HG02943 (cell line): ENCODE data around the gene KLF3.

Source experiments
- ATAC-seq: cut with Tn5 transposase; IDR thresholded peaks from one replicate; pipeline ENCODE4 v1.9.1; 2021; ENCODE audit warnings: mild to moderate bottlenecking, low read depth, moderate library complexity; ENCODE audit not compliant: unreplicated experiment

KLF3 gene

GRCh38 chr4:38672397-38673129 is 8.6 kb downstream of the KLF3 start:
- no peak for ATAC-seq

- ATAC-seq = no peak
These were observed 9.4 kb downstream of the KLF3 start for GRCh38 chr4:38673130-38673978.

GRCh38 chr4:38674258-38675144 is 10.5 kb downstream of the KLF3 start:
- no peak for ATAC-seq

- ATAC-seq = peak; percentile 67
These were observed 11.4 kb downstream of the KLF3 start for GRCh38 chr4:38675146-38676121.

GRCh38 chr4:38676986-38677385 is 13.0 kb downstream of the KLF3 start:
- ATAC-seq = no peak

GRCh38 chr4:38677441-38677840 is 13.4 kb downstream of the KLF3 start:
- ATAC-seq = no peak

GRCh38 chr4:38678078-38678477 is 14.1 kb downstream of the KLF3 start:
- ATAC-seq = no peak

- ATAC-seq = no peak
These were observed 15.9 kb downstream of the KLF3 start for GRCh38 chr4:38679921-38680320.

- ATAC-seq = no peak
These were observed 17.4 kb downstream of the KLF3 start for GRCh38 chr4:38681281-38681991.

- no peak for ATAC-seq
These were observed 18.3 kb downstream of the KLF3 start for GRCh38 chr4:38682336-38682735.

- ATAC-seq = no peak
These were observed 19.3 kb downstream of the KLF3 start for GRCh38 chr4:38683276-38683675.

GRCh38 chr4:38684271-38684670 is 20.3 kb downstream of the KLF3 start:
- no peak for ATAC-seq

GRCh38 chr4:38684951-38685844 is 21.2 kb downstream of the KLF3 start:
- ATAC-seq = no peak

GRCh38 chr4:38686682-38687081 is 22.7 kb downstream of the KLF3 start:
- no peak for ATAC-seq

- ATAC-seq = no peak
These were observed 23.6 kb downstream of the KLF3 start for GRCh38 chr4:38687571-38688011.

GRCh38 chr4:38688676-38689355 is 24.8 kb downstream of the KLF3 start:
- ATAC-seq = no peak

- ATAC-seq = no peak
These were observed 27.4 kb downstream of the KLF3 start for GRCh38 chr4:38691251-38692008.
